H1 (cell line): ENCODE data around the gene TPM1. TPM values are rescaled to one million over a fixed set of nuclear protein-coding genes. Genes with fewer than 3 reads are reported as not detected.

Experiments
- CTCF ChIA-PET: fragments of 300-600 bp; sonication (Branson Sonifier 250); formaldehyde crosslinking; loops from one replicate; lab custom pipeline; 2021; ENCODE audit not compliant: partially characterized antibody; lab: Charles Lee
- POLR2A ChIA-PET: fragments of 300-600 bp; sonication (Branson Sonifier 250); formaldehyde crosslinking; loops from one replicate; lab custom pipeline; 2021; ENCODE audit warnings: inconsistent platforms; ENCODE audit not compliant: partially characterized antibody; lab: Charles Lee
- DNase-seq, 2 experiments: peaks; one replicate each; pipeline versions ENCODE4 v3.0.0 to v3.0.0-alpha.2; 2010 to 2022; ENCODE audit warnings: low spot score in 2 of 2, low read depth in 1 of 2, mixed read lengths in 1 of 2
- FAIRE-seq: peaks from 2 replicates; lab custom pipeline; 2011; peaks lifted over from hg19 to GRCh38; lab: Jason Lieb, UNC
- H2AFZ ChIP-seq: 2 replicates; pipeline ENCODE4 v1.8.1; 2012; ENCODE audit warnings: low read length, inconsistent platforms
- H2AK5ac ChIP-seq: 2 replicates; pipeline ENCODE4 v1.6.1; 2013; ENCODE audit warnings: low read depth, low read length
- H2BK120ac ChIP-seq: replicated peaks from 2 replicates; pipeline ENCODE3; 2013; ENCODE audit warnings: low read depth, low read length, inconsistent platforms
- H2BK12ac ChIP-seq: 2 replicates; pipeline ENCODE4 v1.6.1; 2013; ENCODE audit warnings: low read depth, low read length
- H2BK15ac ChIP-seq: 2 replicates; pipeline ENCODE4 v1.6.1; 2013; ENCODE audit warnings: low read length
- H2BK20ac ChIP-seq: 2 replicates; pipeline ENCODE4 v1.6.1; 2013; ENCODE audit warnings: low read length
- H2BK5ac ChIP-seq: 2 replicates; pipeline ENCODE4 v1.6.1; 2013; ENCODE audit warnings: low read depth, low read length
- H3K14ac ChIP-seq: 2 replicates; pipeline ENCODE4 v1.6.1; 2013; ENCODE audit warnings: inconsistent platforms; ENCODE audit not compliant: insufficient read length
- H3K18ac ChIP-seq: 2 replicates; pipeline ENCODE4 v1.6.1; 2013; ENCODE audit warnings: low read length; ENCODE audit errors: extremely low read depth
- H3K23ac ChIP-seq: 2 replicates; pipeline ENCODE4 v1.6.1; 2013; ENCODE audit warnings: inconsistent platforms; ENCODE audit not compliant: insufficient read length
- H3K23me2 ChIP-seq: 2 replicates; pipeline ENCODE4 v1.6.1; 2013; ENCODE audit warnings: low read depth, low read length
- H3K27ac ChIP-seq: 2 replicates; pipeline ENCODE4 v1.6.1; 2011; ENCODE audit warnings: low read depth, low read length, inconsistent platforms
- H3K27me3 ChIP-seq, 4 experiments: replicated peaks in 1 of 4; 1 replicate in 1 of 4; 2 replicates in 3 of 4; pipeline versions ENCODE4 v1.6.1 to v1.8.1; 2011 to 2013; ENCODE audit warnings: low read length in 3 of 4, mild to moderate bottlenecking in 3 of 4, inconsistent platforms in 2 of 4, mixed read lengths in 2 of 4, moderate library complexity in 1 of 4; ENCODE audit not compliant: control insufficient read depth in 3 of 4, insufficient read depth in 3 of 4; ENCODE audit errors: extremely low read depth in 1 of 4
- H3K36me3 ChIP-seq, 4 experiments: 2 replicates each; pipeline versions ENCODE4 v1.6.1 to v1.8.1; 2011 to 2013; ENCODE audit warnings: mild to moderate bottlenecking in 4 of 4, low read length in 3 of 4, moderate library complexity in 2 of 4, control low read depth in 1 of 4, inconsistent platforms in 1 of 4; ENCODE audit not compliant: insufficient read depth in 4 of 4, control insufficient read depth in 2 of 4
- H3K4ac ChIP-seq: replicated peaks from 2 replicates; pipeline ENCODE3; 2013; ENCODE audit warnings: low read length, low read depth, mixed read lengths, inconsistent platforms; ENCODE audit not compliant: insufficient read length
- H3K4me1 ChIP-seq, 4 experiments: replicated peaks in 1 of 4; 1 replicate in 1 of 4; 2 replicates in 3 of 4; pipeline versions ENCODE4 v1.6.1 to v1.8.1; 2011 to 2013; ENCODE audit warnings: low read length in 3 of 4, inconsistent platforms in 2 of 4, mixed read lengths in 1 of 4; ENCODE audit not compliant: insufficient read depth in 4 of 4, control insufficient read depth in 3 of 4
- H3K4me2 ChIP-seq, 2 experiments: 2 replicates each; pipeline versions ENCODE4 v1.6.1 to v1.8.1; 2011 to 2013; ENCODE audit warnings: low read depth in 2 of 2, low read length in 2 of 2, control low read depth in 1 of 2, inconsistent platforms in 1 of 2, mild to moderate bottlenecking in 1 of 2; ENCODE audit not compliant: insufficient read depth in 1 of 2
- H3K4me3 ChIP-seq, 4 experiments: fragments of 200-600, 300-600 bp in 1 of 4; sonication (generic), shearing (Covaris generic), sonication (Bioruptor Twin) in 1 of 4; 2 replicates each; pipeline versions ENCODE4 v1.5.1 to v1.8.1; 2011 to 2016; ENCODE audit warnings: low read length in 4 of 4, low read depth in 3 of 4, control low read depth in 2 of 4, inconsistent platforms in 2 of 4, mild to moderate bottlenecking in 2 of 4, mixed read lengths in 1 of 4, moderate library complexity in 1 of 4; ENCODE audit not compliant: insufficient read depth in 2 of 4; ENCODE audit errors: extremely low read depth in 1 of 4
- H3K56ac ChIP-seq: replicated peaks from 2 replicates; pipeline ENCODE3; 2013; ENCODE audit warnings: low read depth, mild to moderate bottlenecking, mixed read lengths, low read length, inconsistent platforms; ENCODE audit not compliant: insufficient read length
- H3K79me1 ChIP-seq: 2 replicates; pipeline ENCODE4 v1.6.1; 2013; ENCODE audit warnings: low read depth, low read length, control low read depth
- H3K79me2 ChIP-seq, 2 experiments: 2 replicates each; pipeline versions ENCODE4 v1.6.1 to v1.8.1; 2012 to 2013; ENCODE audit warnings: low read length in 2 of 2, mild to moderate bottlenecking in 2 of 2, inconsistent platforms in 1 of 2; ENCODE audit not compliant: insufficient read depth in 2 of 2, control insufficient read depth in 1 of 2
- H3K9ac ChIP-seq, 4 experiments: replicated peaks in 1 of 4; 1 replicate in 1 of 4; 2 replicates in 3 of 4; pipeline versions ENCODE4 v1.6.1 to v1.8.1; 2011 to 2013; ENCODE audit warnings: low read depth in 3 of 4, low read length in 3 of 4, control low read depth in 2 of 4, mild to moderate bottlenecking in 2 of 4, moderate library complexity in 2 of 4, inconsistent platforms in 1 of 4; ENCODE audit errors: extremely low read depth in 1 of 4
- H3K9me3 ChIP-seq, 2 experiments: 2 replicates each; pipeline versions ENCODE4 v1.6.1 to v1.8.1; 2012 to 2013; ENCODE audit warnings: mild to moderate bottlenecking in 2 of 2, moderate library complexity in 2 of 2, control low read depth in 1 of 2, inconsistent platforms in 1 of 2, low read depth in 1 of 2, low read length in 1 of 2, mixed read lengths in 1 of 2; ENCODE audit not compliant: insufficient read depth in 2 of 2
- H4K20me1 ChIP-seq, 2 experiments: replicated peaks in 1 of 2; 2 replicates each; pipeline versions ENCODE3 to v1.8.1; 2011 to 2013; ENCODE audit warnings: inconsistent platforms in 2 of 2, low read length in 2 of 2, mild to moderate bottlenecking in 1 of 2; ENCODE audit not compliant: insufficient read depth in 2 of 2, control insufficient read depth in 1 of 2
- H4K5ac ChIP-seq: 2 replicates; pipeline ENCODE4 v1.6.1; 2013; ENCODE audit warnings: low read length, low read depth, mixed read lengths, inconsistent platforms; ENCODE audit not compliant: insufficient read length
- H4K8ac ChIP-seq: 2 replicates; pipeline ENCODE4 v1.8.0; 2013; ENCODE audit warnings: mild to moderate bottlenecking, moderate library complexity, low read length, inconsistent platforms; ENCODE audit not compliant: insufficient read depth; ENCODE audit errors: extremely low read depth
- H4K91ac ChIP-seq: replicated peaks from 2 replicates; pipeline ENCODE3; 2013; ENCODE audit warnings: low read length, mixed read lengths, inconsistent platforms; ENCODE audit not compliant: insufficient read length
- ATF2 ChIP-seq: IDR thresholded peaks from 2 replicates; pipeline ENCODE4 v1.6.1; 2012; ENCODE audit warnings: low read length, inconsistent platforms
- JUN ChIP-seq: IDR thresholded peaks from 2 replicates; pipeline ENCODE4 v1.6.1; 2011; ENCODE audit warnings: low read depth, mild to moderate bottlenecking, improper control_type of control experiment, low read length
- KDM1A ChIP-seq: fragments of 200-600, 300-600 bp; sonication (generic); IDR thresholded peaks from 2 replicates; pipeline ENCODE4 v1.7.1; 2016; ENCODE audit warnings: mild to moderate bottlenecking, low read length, borderline replicate concordance
- MAX ChIP-seq: IDR thresholded peaks from 2 replicates; pipeline ENCODE4 v1.6.1; 2012; ENCODE audit warnings: inconsistent platforms
- RXRA ChIP-seq: IDR thresholded peaks from 2 replicates; pipeline ENCODE4 v1.6.1; 2011; ENCODE audit warnings: low read depth, mild to moderate bottlenecking, low read length, moderate library complexity; ENCODE audit not compliant: insufficient read depth
- WGBS, 2 experiments: shearing (Covaris generic) in 1 of 2; methylation state at CpG; one replicate each; pipeline versions ENCODE4 v1.1.6 to v1.1.7; 2013 to 2015; ENCODE audit warnings: low lambda C conversion rate in 2 of 2, mixed read lengths in 2 of 2, inconsistent platforms in 1 of 2, low coverage in 1 of 2, missing lambda C conversion rate in 1 of 2; ENCODE audit not compliant: insufficient replicate concordance in 2 of 2, insufficient coverage in 1 of 2, insufficient read length in 1 of 2; ENCODE audit errors: extremely low coverage in 1 of 2, missing lambda C conversion rate in 1 of 2; 5-methylcytosine and 5-hydroxymethylcytosine counted together
- polyA plus RNA-seq, 7 experiments: library from polyadenylated mRNA; depleted of rRNA in 3 of 7; stranded (reverse) in 5 of 7; unstranded in 2 of 7; fragments of >200 nt in 5 of 7; fragments of 200-250 nt in 2 of 7; gene quantifications; 1 replicate in 5 of 7; 2 replicates in 1 of 7; 4 replicates in 1 of 7; pipeline versions ENCODE4 v1.2.1 to v1.2.3, GENCODE V29; 2011 to 2013; ENCODE audit warnings: missing spikeins in 2 of 7, mixed read lengths in 2 of 7
- total RNA-seq: library from RNA; stranded (reverse); fragmentation: NEBNext Ultra II Directional; extraction: Animal tissue kit (Norgen Biotek cat#: 25700); gene quantifications from 2 replicates; pipeline ENCODE4 v1.2.1, GENCODE V29; 2021

The TPM1 gene
- total and polyA plus RNA-seq, 2 of the 8 experiments (the other 6 are each of a cell fraction or from before 2014, with no cell fraction given): 258 to 579 TPM

- POLR2A ChIA-PET: interaction anchor here (1.0 to 9.1 kb wide), 2 partner anchors 14 to 270 kb away, joined by 3 to 104 read pairs; partner anchors contain the start of gene TPM1
- no peak overlapping the region for H2AFZ ChIP-seq
- TF ChIP-seq RXRA: no peak
- no peak for TF ChIP-seq JUN
- TF ChIP-seq KDM1A: no peak
- TF ChIP-seq MAX: no peak
- TF ChIP-seq ATF2: no peak
Measured at GRCh38 chr15:63029676-63030075, 12.9 kb upstream of the TPM1 start.

More at GRCh38 chr15:63029676-63030075, 12.9 kb upstream of the TPM1 start:
- H2BK5ac ChIP-seq: no peak overlapping the region
- H3K4ac ChIP-seq: no peak overlapping the region
- DNase-seq (no peak), FAIRE-seq (no peak)
- no peaks in the 10 kb centered on the region for H4K20me1 ChIP-seq
- H3K18ac ChIP-seq: no peak overlapping the region
- H3K27ac ChIP-seq: no peak overlapping the region
- no peak overlapping the region for H2BK20ac ChIP-seq
- H3K4me2 ChIP-seq: no peak overlapping the region
- no peak overlapping the region for H3K14ac ChIP-seq
- H4K91ac ChIP-seq: no peak overlapping the region
- peak overlapping the region; percentile 49; the same call in 1 of the 2 replicates for H2BK15ac ChIP-seq
- H3K27me3 ChIP-seq: no peaks in the 10 kb centered on the region
- no peaks in the 10 kb centered on the region for H3K79me1 ChIP-seq
- H2BK12ac ChIP-seq: no peak overlapping the region; the same call in 1 of the 2 replicates
- 97% methylated on average over 5 of the region's 5 CpGs; no CpG with 5 or more reads in 1 of the 2 experiments for WGBS, 2 experiments
- no peaks in the 10 kb centered on the region for H3K79me2 ChIP-seq
- CTCF ChIA-PET: interaction anchor here (1.5 to 2.2 kb wide), 2 partner anchors 18 to 181 kb away, joined by 4 to 7 read pairs; no protein-coding TSS in a partner anchor
- no peak overlapping the region for H3K23ac ChIP-seq
- H2BK120ac ChIP-seq: no peak overlapping the region
- H3K9ac ChIP-seq: no peak overlapping the region
- no peak overlapping the region; the same call in 1 of the 2 replicates for H4K8ac ChIP-seq
- 0 out of 7 replicates have a peak, but pooled peaks cover 0 to 3% (median 0%) of the 10 kb centered on the region in 4 experiments for H3K4me1 ChIP-seq
- H3K36me3 ChIP-seq: no peaks in the 10 kb centered on the region
- H2AK5ac ChIP-seq: no peak overlapping the region
- no peak overlapping the region for H4K5ac ChIP-seq
- no peak overlapping the region for H3K4me3 ChIP-seq
- no peak overlapping the region for H3K56ac ChIP-seq
- no peaks in the 10 kb centered on the region for H3K23me2 ChIP-seq
- no peaks in the 10 kb centered on the region for H3K9me3 ChIP-seq
